Inferior parietal cortex (tissue), 1 donor: Measurements from ENCODE around the gene LGMN.
A peak's percentile ranks its signal among the peaks of the same experiment; 100 is the strongest.
"Not testable (repeated sequence)": the region's sequence is repeated elsewhere in the genome, so short reads cannot be mapped to it uniquely, and the experiment has no call there.

ENCODE experiments used
- DNase-seq: peaks from one replicate; pipeline ENCODE4 v3.0.0-alpha.2; 2016; ENCODE audit errors: extremely low spot score

Gene LGMN

DNA sequence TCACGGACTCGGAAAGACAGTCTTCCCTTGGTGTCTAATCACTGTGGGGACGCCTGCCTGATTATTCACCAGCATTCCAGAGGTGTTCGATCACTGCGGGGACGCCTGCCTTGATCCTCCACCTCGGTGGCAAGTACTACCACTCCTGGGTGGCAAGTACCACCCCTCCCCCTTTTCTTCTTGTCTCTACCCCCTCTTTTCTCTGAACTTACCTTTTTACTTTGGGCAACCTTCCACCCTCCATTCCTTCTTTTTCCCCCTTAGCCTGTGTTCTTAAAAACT lies 12.0 kb upstream of the LGMN start:
- DNase-seq, result no peak

- DNase-seq, result no peak
Measured at GRCh38 chr14:92759679-92760523, 11.5 kb upstream of the LGMN start.

DNA sequence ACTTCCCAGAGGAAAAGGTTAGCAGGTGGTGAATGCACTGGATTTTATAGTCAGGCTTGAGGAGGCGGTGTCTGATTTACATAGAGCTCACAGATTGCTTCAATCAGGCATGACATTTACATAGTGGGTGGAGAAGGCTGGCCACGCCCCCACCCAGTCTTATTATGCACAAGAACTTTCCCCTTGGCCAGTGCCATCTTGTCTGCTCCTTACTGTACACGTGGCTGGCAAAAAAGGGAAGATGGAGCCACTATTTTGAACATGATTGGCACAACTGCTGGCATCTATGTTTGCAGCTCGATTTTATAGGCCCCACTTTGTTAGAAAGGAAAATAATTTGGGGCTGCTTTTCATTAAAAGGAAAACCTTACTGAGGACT lies 10.9 kb upstream of the LGMN start:
- no peak for DNase-seq

DNA sequence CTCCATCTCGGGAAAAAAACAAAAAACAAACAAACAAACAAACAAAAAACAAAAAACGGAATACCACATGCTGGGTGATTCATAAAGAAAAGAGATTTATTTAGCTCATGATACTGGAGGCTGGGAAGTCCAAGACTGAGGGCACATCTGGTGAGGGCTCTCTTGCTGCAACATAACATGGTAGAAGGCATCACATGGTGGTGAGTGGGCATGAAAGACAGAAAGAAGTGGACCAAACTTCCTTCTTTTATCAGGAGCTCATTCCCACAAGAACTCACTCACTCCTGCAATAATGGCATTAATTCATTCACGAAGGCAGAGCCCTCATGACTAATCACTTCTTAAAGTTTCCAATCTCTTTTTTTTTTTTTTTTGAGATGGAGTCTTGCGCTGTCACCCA lies 8.0 kb upstream of the LGMN start:
- no peak for DNase-seq

GRCh38 chr14:92755495-92755894 lies 7.1 kb upstream of the LGMN start:
- DNase-seq, result no peak

DNA sequence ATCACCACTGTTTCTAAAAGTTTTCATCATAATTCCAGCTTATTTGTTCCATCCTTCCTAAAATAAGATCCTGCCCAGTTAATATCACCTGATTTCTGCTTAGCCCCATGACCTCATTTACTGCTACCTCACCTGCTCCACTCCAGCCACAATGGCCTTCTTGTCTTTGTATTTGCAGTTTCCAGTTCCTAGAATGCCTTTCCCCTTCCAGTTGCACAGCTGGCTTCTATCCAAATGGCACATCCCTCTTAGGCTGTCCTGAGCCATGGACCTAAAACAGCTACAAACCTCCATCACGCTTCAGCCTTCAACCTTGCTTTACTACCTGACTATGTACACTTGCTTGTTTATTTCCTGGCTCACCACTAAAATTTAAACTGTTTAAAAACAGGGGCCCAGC lies 6.5 kb upstream of the LGMN start:
- no peak for DNase-seq

DNA sequence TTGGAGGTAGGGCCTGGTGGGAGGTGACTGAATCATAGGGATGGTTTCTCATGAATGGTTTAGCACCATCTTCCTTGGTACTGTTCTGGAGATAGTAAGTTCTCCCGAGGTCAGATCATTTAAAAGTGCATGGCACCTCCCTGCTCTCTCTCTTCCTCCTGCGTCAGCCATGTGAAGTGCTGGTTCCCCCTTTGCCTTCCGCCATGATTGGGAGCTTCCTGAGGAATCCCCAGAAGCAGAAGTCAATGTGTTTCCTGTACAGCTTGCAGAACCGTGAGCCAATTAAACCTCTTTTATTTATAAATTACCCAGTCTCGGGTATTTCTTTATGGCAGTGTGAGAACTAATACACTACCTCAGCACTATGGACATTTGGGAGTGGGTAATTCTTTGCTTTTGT lies 4.8 kb upstream of the LGMN start:
- no peak for DNase-seq

- DNase-seq, result no peak
Measured at GRCh38 chr14:92751819-92752218, 3.4 kb upstream of the LGMN start.

- DNase-seq, result no peak
Measured at GRCh38 chr14:92750994-92751400, 2.6 kb upstream of the LGMN start.

DNA sequence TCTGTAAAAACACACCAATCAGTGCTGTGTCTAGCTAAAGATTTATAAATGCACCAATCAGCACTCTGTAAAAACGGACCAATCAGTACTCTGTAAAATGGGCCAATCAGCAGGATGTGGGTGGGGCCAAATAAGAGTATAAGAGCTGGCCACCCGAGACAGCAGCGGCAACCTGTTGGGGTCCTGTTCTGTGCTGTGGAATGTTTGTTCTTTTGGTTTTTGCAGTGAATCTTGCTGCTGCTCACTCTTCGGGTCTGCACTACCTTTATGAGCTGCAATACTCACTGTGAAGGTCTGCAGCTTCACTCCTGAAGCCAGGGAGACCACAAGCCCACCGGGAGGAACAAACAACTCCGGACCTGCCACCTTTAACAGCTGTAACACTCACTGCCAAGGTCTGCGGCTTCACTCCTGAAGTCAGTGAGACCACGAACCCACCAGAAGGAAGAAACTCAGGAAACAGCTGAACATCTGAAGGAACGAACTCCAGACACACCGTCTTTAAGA lies 1.8 kb upstream of the LGMN start:
- not testable (repeated sequence) for DNase-seq

- peak; percentile 11 for DNase-seq
Measured at GRCh38 chr14:92747701-92748258, 647 bp downstream of the LGMN start.

DNA sequence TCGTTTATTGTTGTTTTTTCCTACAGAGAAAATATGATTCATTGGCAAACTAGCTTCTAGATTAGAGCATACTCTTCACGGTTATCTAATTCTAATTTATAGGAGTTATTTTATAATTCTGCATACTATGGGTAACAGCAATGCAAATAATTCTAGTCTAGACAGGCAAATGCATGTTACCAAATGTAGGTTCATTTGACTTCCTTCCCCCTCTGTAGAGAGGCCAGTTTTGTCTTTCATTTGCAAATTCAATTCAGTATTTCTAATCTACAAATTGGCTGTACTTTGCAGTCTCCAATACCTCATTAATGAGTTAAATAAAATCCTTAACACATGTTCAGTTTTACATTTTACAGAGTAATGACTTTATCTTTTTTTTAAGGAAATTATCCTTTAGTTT lies 4.2 kb downstream of the LGMN start:
- DNase-seq, result no peak

DNA sequence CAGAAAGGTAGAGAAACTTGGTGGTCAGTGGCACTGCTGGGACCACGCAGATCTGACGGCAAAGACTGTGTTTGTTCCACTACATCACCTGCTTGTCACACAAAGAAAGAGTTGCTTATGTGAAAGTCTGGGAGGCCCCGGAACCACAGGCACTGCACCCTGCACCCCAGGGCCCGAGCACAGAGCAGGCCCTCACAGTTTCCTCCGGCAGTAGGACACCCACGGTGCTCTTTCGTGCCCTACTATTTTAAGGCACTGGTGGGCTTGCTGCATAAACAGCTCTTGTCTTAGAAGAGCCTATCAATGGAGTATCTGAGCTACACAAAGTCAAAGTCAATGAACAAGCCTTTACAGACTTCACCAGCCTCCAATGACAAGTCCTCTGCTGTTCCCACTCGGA lies 8.0 kb downstream of the LGMN start:
- DNase-seq, result no peak

- DNase-seq, result no peak
Measured at GRCh38 chr14:92737619-92738188, 10.7 kb downstream of the LGMN start.

- DNase-seq, result no peak
Measured at GRCh38 chr14:92737206-92737605, 11.2 kb downstream of the LGMN start.

DNA sequence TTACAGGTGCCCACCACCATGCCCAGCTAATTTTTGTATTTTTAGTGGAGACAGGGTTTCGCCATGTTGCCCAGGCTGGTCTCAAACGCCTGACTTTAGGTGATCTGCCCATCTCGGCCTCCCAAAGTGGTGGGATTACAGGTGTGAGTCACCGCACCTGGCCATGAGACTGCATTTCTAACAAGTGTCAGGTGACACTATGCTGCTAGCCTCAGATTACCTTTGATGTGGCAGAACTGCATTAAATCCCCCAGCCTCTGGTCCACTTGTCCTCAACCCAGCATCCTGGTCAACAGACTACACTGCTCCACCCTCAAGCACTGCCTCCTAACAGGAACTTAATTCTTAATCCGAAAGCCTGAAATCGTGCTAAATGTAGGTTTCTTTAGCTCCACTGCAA lies 13.1 kb downstream of the LGMN start:
- no peak for DNase-seq

GRCh38 chr14:92734618-92735017 lies 13.8 kb downstream of the LGMN start:
- no peak for DNase-seq

DNA sequence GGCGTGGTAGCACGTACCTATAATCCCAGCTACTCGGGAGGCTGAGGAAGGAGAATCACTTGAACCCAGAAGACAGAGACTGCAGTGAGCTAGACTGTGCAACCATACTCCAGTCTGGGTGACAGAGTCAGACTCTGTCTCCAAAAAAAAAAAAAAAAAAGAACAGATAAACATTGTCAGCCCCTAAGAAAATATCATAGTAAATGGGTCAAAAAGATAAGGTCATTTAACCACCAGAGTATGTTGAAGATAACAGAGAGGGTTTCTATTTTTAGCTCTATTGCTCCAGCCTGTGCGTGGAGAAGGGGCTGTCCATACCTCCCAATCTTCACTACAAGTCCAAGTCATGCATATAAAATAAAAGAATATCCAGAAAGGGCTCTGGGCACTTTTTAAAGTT lies 15.4 kb downstream of the LGMN start:
- no peak for DNase-seq

DNA sequence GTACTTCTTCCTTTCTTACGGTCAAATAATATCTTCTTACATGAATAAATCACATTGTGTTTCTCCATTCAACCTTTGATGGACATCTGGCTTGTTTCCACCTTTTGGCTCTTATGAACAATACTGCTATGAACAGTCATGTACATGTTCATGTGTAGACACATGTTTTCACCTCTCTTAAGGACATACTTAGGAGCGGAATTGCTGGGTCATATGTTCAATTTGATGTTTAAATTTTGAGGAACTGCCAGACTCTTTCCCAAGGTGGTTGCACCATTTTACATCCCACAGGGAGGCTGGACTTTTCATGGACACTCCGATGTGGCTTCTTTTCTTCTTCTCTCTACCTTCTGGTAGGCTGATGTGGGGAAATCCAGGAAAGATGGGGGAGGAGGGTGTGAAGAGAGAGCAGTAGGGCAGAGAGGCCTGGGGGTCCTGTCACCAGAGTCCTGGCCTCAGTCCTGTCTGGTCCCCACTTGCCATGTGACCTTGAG lies 16.8 kb downstream of the LGMN start:
- no peak for DNase-seq

DNA sequence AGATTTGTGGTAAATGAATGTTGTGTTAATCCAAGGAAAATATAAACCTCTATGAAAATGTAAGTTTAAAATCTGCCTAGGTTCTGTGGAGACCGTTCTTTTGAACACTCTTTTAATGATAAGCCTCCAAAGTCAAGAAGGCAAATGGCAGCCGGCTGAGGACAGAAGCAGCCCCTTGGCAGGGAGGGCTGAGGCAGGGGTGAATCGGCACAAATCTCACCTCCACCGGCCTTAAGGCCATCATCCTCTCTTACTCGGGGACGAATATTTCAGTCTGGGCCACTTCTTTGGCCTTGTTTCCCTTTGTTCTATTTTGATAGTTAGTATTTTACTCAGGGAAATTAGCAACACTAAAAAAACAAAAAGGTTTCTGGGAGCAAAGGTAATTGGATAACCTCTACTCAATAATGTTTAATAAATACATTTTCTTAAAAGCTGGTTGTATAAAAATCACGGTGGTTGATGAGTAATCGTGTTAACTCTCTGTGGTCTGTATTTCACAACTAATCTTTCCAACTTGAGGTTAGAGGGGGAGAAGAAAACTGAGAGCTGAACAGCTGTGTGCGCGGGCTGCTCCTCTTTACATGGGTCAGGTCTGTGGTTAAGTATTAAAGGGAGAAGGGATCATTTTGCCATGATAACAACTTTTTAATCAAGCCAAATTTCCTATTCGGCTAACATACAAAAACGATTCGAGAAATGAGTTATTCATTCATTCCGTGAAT lies 18.6 kb downstream of the LGMN start:
- no peak for DNase-seq

GRCh38 chr14:92728759-92729364 lies 19.6 kb downstream of the LGMN start:
- DNase-seq, result no peak

- DNase-seq, result no peak
Measured at GRCh38 chr14:92726933-92727262, 21.5 kb downstream of the LGMN start.
